ENCODE data around the gene WDR88.
"Not testable (repeated sequence)": the region's sequence is repeated elsewhere in the genome, so short reads cannot be mapped to it uniquely, and the experiment has no call there.

WDR88 gene

GRCh38 chr19:33147538-33147937 lies 15.6 kb downstream of the WDR88 start:
- Mint-ChIP-seq H3K9me3 (no peaks in the 10 kb centered on the region), H3K4me3 (no peak overlapping the region), H3K27me3 (ENCODE audit: low read depth) (no peaks in the 10 kb centered on the region), H3K4me1 (no peaks in the 10 kb centered on the region), H3K36me3 (ENCODE audit: low read depth) (no peaks in the 10 kb centered on the region), H3K27ac (no peak overlapping the region)
- TF ChIP-seq, protein P1, sequence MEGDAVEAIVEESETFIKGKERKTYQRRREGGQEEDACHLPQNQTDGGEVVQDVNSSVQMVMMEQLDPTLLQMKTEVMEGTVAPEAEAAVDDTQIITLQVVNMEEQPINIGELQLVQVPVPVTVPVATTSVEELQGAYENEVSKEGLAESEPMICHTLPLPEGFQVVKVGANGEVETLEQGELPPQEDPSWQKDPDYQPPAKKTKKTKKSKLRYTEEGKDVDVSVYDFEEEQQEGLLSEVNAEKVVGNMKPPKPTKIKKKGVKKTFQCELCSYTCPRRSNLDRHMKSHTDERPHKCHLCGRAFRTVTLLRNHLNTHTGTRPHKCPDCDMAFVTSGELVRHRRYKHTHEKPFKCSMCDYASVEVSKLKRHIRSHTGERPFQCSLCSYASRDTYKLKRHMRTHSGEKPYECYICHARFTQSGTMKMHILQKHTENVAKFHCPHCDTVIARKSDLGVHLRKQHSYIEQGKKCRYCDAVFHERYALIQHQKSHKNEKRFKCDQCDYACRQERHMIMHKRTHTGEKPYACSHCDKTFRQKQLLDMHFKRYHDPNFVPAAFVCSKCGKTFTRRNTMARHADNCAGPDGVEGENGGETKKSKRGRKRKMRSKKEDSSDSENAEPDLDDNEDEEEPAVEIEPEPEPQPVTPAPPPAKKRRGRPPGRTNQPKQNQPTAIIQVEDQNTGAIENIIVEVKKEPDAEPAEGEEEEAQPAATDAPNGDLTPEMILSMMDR (IDR thresholded peaks at IDR 0.05; ENCODE audit: unreplicated experiment in 3 of 3) = no peak

GRCh38 chr19:33150852-33151518 lies 19.1 kb downstream of the WDR88 start:
- H3K36me3 Mint-ChIP-seq (ENCODE audit: low read depth) = no peaks in the 10 kb centered on the region
- no peak overlapping the region for H3K4me3 Mint-ChIP-seq
- no peaks in the 10 kb centered on the region for H3K27me3 Mint-ChIP-seq (ENCODE audit: low read depth)
- H3K27ac Mint-ChIP-seq = no peak overlapping the region
- TF ChIP-seq, protein P1 (IDR thresholded peaks at IDR 0.05; ENCODE audit: unreplicated experiment in 3 of 3) = no peak
- no peaks in the 10 kb centered on the region for H3K9me3 Mint-ChIP-seq
- no peaks in the 10 kb centered on the region for H3K4me1 Mint-ChIP-seq

- TF ChIP-seq, protein P1 (IDR thresholded peaks at IDR 0.05; ENCODE audit: unreplicated experiment in 3 of 3) = no peak
- H3K4me1 Mint-ChIP-seq = no peaks in the 10 kb centered on the region
- no peak overlapping the region for H3K4me3 Mint-ChIP-seq
- no peak overlapping the region for H3K27ac Mint-ChIP-seq
- H3K36me3 Mint-ChIP-seq (ENCODE audit: low read depth) = no peaks in the 10 kb centered on the region
- no peaks in the 10 kb centered on the region for H3K9me3 Mint-ChIP-seq
- no peaks in the 10 kb centered on the region for H3K27me3 Mint-ChIP-seq (ENCODE audit: low read depth)
These were observed 20.3 kb downstream of the WDR88 start for GRCh38 chr19:33152176-33152575.

GRCh38 chr19:33152625-33153024 lies 20.7 kb downstream of the WDR88 start:
- H3K27ac Mint-ChIP-seq; H3K4me3 Mint-ChIP-seq; H3K36me3 Mint-ChIP-seq (ENCODE audit: low read depth); H3K27me3 Mint-ChIP-seq (ENCODE audit: low read depth); H3K4me1 Mint-ChIP-seq; H3K9me3 Mint-ChIP-seq: not testable (repeated sequence)

DNA sequence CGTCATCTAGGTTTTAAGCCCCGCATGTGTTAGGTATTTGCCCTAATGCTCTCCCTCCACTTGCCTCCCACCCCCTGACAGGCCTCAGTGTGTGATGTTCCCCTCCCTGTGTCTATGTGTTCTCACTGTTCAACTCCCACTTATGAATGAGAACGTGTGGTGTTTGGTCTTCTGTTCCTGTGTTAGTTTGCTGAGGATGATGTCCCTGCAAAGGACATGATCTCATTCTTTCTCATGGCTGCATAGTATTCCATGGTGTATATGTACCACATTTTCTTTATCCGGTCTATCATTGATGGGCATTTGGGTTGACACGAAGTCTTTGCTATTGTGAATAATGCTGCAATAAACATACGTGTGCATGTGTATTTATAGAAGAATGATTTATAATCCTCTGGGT lies 22.4 kb downstream of the WDR88 start:
- H3K4me1 Mint-ChIP-seq; H3K36me3 Mint-ChIP-seq (ENCODE audit: low read depth); H3K4me3 Mint-ChIP-seq; H3K9me3 Mint-ChIP-seq; H3K27ac Mint-ChIP-seq; H3K27me3 Mint-ChIP-seq (ENCODE audit: low read depth): not testable (repeated sequence)

GRCh38 chr19:33156334-33156733 lies 24.4 kb downstream of the WDR88 start:
- H3K4me3 Mint-ChIP-seq = no peak overlapping the region
- no peaks in the 10 kb centered on the region for H3K4me1 Mint-ChIP-seq
- H3K36me3 Mint-ChIP-seq (ENCODE audit: low read depth) = no peaks in the 10 kb centered on the region
- TF ChIP-seq, protein P1 (IDR thresholded peaks at IDR 0.05; ENCODE audit: unreplicated experiment in 3 of 3) = no peak
- H3K9me3 Mint-ChIP-seq = peaks cover 3% of the 10 kb centered on the region
- no peak overlapping the region for H3K27ac Mint-ChIP-seq
- no peaks in the 10 kb centered on the region for H3K27me3 Mint-ChIP-seq (ENCODE audit: low read depth)

DNA sequence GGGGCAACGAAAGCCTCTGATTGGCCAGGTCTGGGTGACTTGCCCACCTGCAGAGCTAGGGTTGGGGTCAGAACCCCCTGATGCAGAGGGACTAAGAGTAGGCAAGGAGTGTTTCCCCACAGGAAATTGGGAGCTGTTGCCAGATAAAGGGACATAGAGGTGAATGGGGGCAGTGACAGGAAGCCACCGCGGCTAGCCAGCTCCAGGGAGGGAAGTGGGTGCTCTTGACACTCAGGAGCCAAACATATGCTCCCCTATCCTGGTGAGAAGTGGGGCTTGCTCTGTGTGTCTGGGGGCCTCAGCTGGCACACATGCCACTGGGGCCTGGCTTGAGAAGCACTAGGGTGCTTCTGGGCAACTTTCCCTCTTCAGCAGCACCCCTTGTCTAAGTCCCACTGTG lies 26.0 kb downstream of the WDR88 start:
- no peaks in the 10 kb centered on the region for H3K36me3 Mint-ChIP-seq (ENCODE audit: low read depth)
- TF ChIP-seq, protein P1 (IDR thresholded peaks at IDR 0.05; ENCODE audit: unreplicated experiment in 3 of 3) = no peak
- peaks cover 3% of the 10 kb centered on the region for H3K9me3 Mint-ChIP-seq
- no peak overlapping the region for H3K4me3 Mint-ChIP-seq
- no peaks in the 10 kb centered on the region for H3K4me1 Mint-ChIP-seq
- no peaks in the 10 kb centered on the region for H3K27me3 Mint-ChIP-seq (ENCODE audit: low read depth)
- H3K27ac Mint-ChIP-seq = no peak overlapping the region

All from nephron (organoid).